HG03095 (cell line): ENCODE results near the gene PLSCR5.

Source experiments
- ATAC-seq: cut with Tn5 transposase; IDR thresholded peaks from one replicate; pipeline ENCODE4 v1.9.1; 2021; ENCODE audit warnings: moderate library complexity; ENCODE audit not compliant: unreplicated experiment

The PLSCR5 gene

GRCh38 chr3:146589899-146590508, 15.1 kb downstream of the PLSCR5 start:
- ATAC-seq = no peak

GRCh38 chr3:146585156-146585555, 20.0 kb downstream of the PLSCR5 start:
- no peak for ATAC-seq

- ATAC-seq = no peak
These were observed 23.1 kb downstream of the PLSCR5 start for GRCh38 chr3:146581951-146582467.

- no peak for ATAC-seq
These were observed 24.0 kb downstream of the PLSCR5 start for GRCh38 chr3:146581080-146581601.

- no peak for ATAC-seq
These were observed 27.5 kb downstream of the PLSCR5 start for GRCh38 chr3:146577662-146578061.

- no peak for ATAC-seq
These were observed 29.5 kb downstream of the PLSCR5 start for GRCh38 chr3:146575636-146576035.

GRCh38 chr3:146574173-146574572, 31.0 kb downstream of the PLSCR5 start:
- no peak for ATAC-seq

GRCh38 chr3:146569314-146569713, 35.8 kb downstream of the PLSCR5 start:
- no peak for ATAC-seq

- ATAC-seq = no peak
These were observed 39.0 kb downstream of the PLSCR5 start for GRCh38 chr3:146566138-146566537.

GRCh38 chr3:146561879-146562278, 43.3 kb downstream of the PLSCR5 start:
- no peak for ATAC-seq

GRCh38 chr3:146561463-146561862, 43.7 kb downstream of the PLSCR5 start:
- ATAC-seq = no peak

- ATAC-seq = no peak
These were observed 44.5 kb downstream of the PLSCR5 start for GRCh38 chr3:146560678-146561077.

GRCh38 chr3:146559388-146559787, 45.8 kb downstream of the PLSCR5 start:
- no peak for ATAC-seq

- no peak for ATAC-seq
These were observed 46.4 kb downstream of the PLSCR5 start for GRCh38 chr3:146558781-146559180.

- ATAC-seq = no peak
These were observed 47.4 kb downstream of the PLSCR5 start for GRCh38 chr3:146557745-146558144.

- no peak for ATAC-seq
These were observed 49.8 kb downstream of the PLSCR5 start for GRCh38 chr3:146555311-146555710.

GRCh38 chr3:146554151-146554760, 50.9 kb downstream of the PLSCR5 start:
- ATAC-seq = no peak

- peak; percentile 94 for ATAC-seq
These were observed 54.2 kb downstream of the PLSCR5 start for GRCh38 chr3:146550743-146551510.

GRCh38 chr3:146550070-146550615, 55.0 kb downstream of the PLSCR5 start:
- ATAC-seq = no peak

- ATAC-seq = no peak
These were observed 57.8 kb downstream of the PLSCR5 start for GRCh38 chr3:146547235-146547835.

- no peak for ATAC-seq
These were observed 58.7 kb downstream of the PLSCR5 start for GRCh38 chr3:146546366-146546965.
